GM06990 (cell line): Measurements from ENCODE around the gene SIPA1.

ENCODE experiments used
- DNase-seq: peaks from one replicate; pipeline ENCODE4 v3.0.0-alpha.2; 2011; ENCODE audit not compliant: insufficient read length; ENCODE audit errors: extremely low read depth
- H3K27me3 ChIP-seq: replicated peaks from 2 replicates; pipeline ENCODE4 v1.6.0; 2011; ENCODE audit warnings: low read length; ENCODE audit not compliant: control insufficient read depth, insufficient read depth
- H3K36me3 ChIP-seq: 2 replicates; pipeline ENCODE4 v1.5.1; 2011; ENCODE audit warnings: low read length; ENCODE audit not compliant: control insufficient read depth, insufficient read depth
- H3K4me3 ChIP-seq: replicated peaks from 2 replicates; pipeline ENCODE4 v1.5.1; 2011; ENCODE audit warnings: low read depth, mild to moderate bottlenecking, control low read depth, low read length
- CTCF ChIP-seq: IDR thresholded peaks from 2 replicates; pipeline ENCODE4 v1.5.1; 2011; ENCODE audit warnings: low read length, control low read depth, mild to moderate bottlenecking, inconsistent platforms; ENCODE audit not compliant: insufficient read depth, poor library complexity, severe bottlenecking

The SIPA1 gene

GRCh38 chr11:65695459-65696241 is 57.7 kb downstream of the SIPA1 start:
- TF ChIP-seq CTCF: no peak

GRCh38 chr11:65696802-65697552 is 59.1 kb downstream of the SIPA1 start:
- no peak overlapping the region for H3K4me3 ChIP-seq
- TF ChIP-seq CTCF: no peak
- no peak for DNase-seq
- no peaks in the 10 kb centered on the region for H3K27me3 ChIP-seq
- no peaks in the 10 kb centered on the region for H3K36me3 ChIP-seq

More at GRCh38 chr11:65695459-65696241, 57.7 kb downstream of the SIPA1 start:
- no peaks in the 10 kb centered on the region for H3K36me3 ChIP-seq
- no peaks in the 10 kb centered on the region for H3K27me3 ChIP-seq
- H3K4me3 ChIP-seq: no peak overlapping the region
- DNase-seq: no peak

- H3K36me3 ChIP-seq: no peaks in the 10 kb centered on the region
- TF ChIP-seq CTCF: no peak
- no peak overlapping the region for H3K4me3 ChIP-seq
- no peaks in the 10 kb centered on the region for H3K27me3 ChIP-seq
- DNase-seq: no peak
Measured at GRCh38 chr11:65698205-65698604, 60.3 kb downstream of the SIPA1 start.

- no peaks in the 10 kb centered on the region for H3K36me3 ChIP-seq
- no peaks in the 10 kb centered on the region for H3K27me3 ChIP-seq
- no peak for DNase-seq
- TF ChIP-seq CTCF: no peak
- H3K4me3 ChIP-seq: no peak overlapping the region
Measured at GRCh38 chr11:65699306-65699705, 61.4 kb downstream of the SIPA1 start.

- H3K36me3 ChIP-seq: no peaks in the 10 kb centered on the region
- no peak for DNase-seq
- no peak overlapping the region for H3K4me3 ChIP-seq
- no peak for TF ChIP-seq CTCF
- H3K27me3 ChIP-seq: no peaks in the 10 kb centered on the region
Measured at GRCh38 chr11:65700399-65700798, 62.5 kb downstream of the SIPA1 start.
